Lower lobe of right lung (tissue), 2 donors: Measurements from ENCODE around the gene GMDS. TPM values are rescaled to one million over a fixed set of nuclear protein-coding genes. Genes with fewer than 3 reads are reported as not detected.
"Not testable (repeated sequence)": the region's sequence is repeated elsewhere in the genome, so short reads cannot be mapped to it uniquely, and the experiment has no call there.

Experiments used
- ATAC-seq, 2 donors: fragments of 200-7000 bp; cut with Tn5 transposase; one replicate each; pipeline ENCODE4 v1.9.1; 2020 to 2022; ENCODE audit warnings: mild to moderate bottlenecking in 2 of 2, moderate library complexity in 2 of 2
- DNase-seq: peaks from one replicate; pipeline ENCODE4 v3.0.0-alpha.2; 2020
- H3K27ac ChIP-seq: fragments of 200-600 bp; one replicate; pipeline ENCODE4 v1.8.0; 2022
- H3K27me3 ChIP-seq: fragments of 200-600 bp; one replicate; pipeline ENCODE4 v1.8.0; 2022; ENCODE audit warnings: low read depth
- H3K36me3 ChIP-seq: fragments of 200-600 bp; one replicate; pipeline ENCODE4 v1.8.0; 2022; ENCODE audit warnings: mild to moderate bottlenecking
- H3K4me1 ChIP-seq: fragments of 200-600 bp; one replicate; pipeline ENCODE4 v1.8.0; 2022
- H3K4me3 ChIP-seq: fragments of 200-600 bp; one replicate; pipeline ENCODE4 v1.8.0; 2022; ENCODE audit warnings: mild to moderate bottlenecking
- H3K9me3 ChIP-seq: fragments of 200-600 bp; one replicate; pipeline ENCODE4 v1.8.0; 2022
- intact Hi-C: fragments of 100-400 bp; cut with DNase I; formaldehyde crosslinking; loops from one replicate; pipeline ENCODE4 v1.11.0; 2022
- total RNA-seq: library from RNA; stranded (reverse); fragmentation: NEBNext Ultra II Directional; extraction: Animal tissue kit (Norgen Biotek cat#: 25700); gene quantifications from one replicate; pipeline ENCODE4 v1.2.1, GENCODE V29; 2021
- TF ChIP-seq, protein P1 (sequence below): fragments of 200-600 bp; IDR thresholded peaks from one replicate; pipeline ENCODE4 v1.8.0; 2022; ENCODE audit warnings: antibody characterized with exemption, mild to moderate bottlenecking
- donor health status: DM: no; HTN: yes; CAD: no; lungs with severe emphysema.

GMDS gene
- total RNA-seq, 1 donor from 2014 or later: 12.7 TPM

GRCh38 chr6:1849691-1850090 is 395.7 kb downstream of the GMDS start:
- no peak for ATAC-seq
- no peak for DNase-seq
- TF ChIP-seq, protein P1, sequence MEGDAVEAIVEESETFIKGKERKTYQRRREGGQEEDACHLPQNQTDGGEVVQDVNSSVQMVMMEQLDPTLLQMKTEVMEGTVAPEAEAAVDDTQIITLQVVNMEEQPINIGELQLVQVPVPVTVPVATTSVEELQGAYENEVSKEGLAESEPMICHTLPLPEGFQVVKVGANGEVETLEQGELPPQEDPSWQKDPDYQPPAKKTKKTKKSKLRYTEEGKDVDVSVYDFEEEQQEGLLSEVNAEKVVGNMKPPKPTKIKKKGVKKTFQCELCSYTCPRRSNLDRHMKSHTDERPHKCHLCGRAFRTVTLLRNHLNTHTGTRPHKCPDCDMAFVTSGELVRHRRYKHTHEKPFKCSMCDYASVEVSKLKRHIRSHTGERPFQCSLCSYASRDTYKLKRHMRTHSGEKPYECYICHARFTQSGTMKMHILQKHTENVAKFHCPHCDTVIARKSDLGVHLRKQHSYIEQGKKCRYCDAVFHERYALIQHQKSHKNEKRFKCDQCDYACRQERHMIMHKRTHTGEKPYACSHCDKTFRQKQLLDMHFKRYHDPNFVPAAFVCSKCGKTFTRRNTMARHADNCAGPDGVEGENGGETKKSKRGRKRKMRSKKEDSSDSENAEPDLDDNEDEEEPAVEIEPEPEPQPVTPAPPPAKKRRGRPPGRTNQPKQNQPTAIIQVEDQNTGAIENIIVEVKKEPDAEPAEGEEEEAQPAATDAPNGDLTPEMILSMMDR: no peak
- H3K27ac ChIP-seq: no peak overlapping the region
- H3K27me3 ChIP-seq: no peaks in the 10 kb centered on the region
- intact Hi-C loops: no loop called here
- H3K9me3 ChIP-seq: no peaks in the 10 kb centered on the region
- no peaks in the 10 kb centered on the region for H3K4me1 ChIP-seq
- H3K4me3 ChIP-seq: no peak overlapping the region
- H3K36me3 ChIP-seq: no peaks in the 10 kb centered on the region

DNA sequence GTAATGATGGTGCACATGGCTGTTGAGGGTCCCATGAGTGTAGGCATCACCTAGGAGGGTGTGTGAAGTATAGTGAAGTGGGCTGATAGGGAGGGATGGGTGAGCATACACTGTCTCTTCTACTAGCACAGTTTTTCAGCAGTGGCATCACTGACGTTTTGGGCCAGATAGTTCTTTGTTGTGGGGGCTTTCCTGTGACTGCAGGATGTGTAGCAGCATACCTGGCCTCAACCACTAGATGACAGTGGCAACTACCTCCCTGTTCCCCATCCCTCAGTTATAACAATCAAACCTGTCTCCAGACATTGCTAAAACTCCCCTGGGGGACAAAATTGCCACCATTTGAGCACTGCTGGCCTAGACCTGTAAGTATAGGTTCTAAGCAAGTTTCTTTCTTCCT is 396.7 kb downstream of the GMDS start:
- TF ChIP-seq, protein P1: no peak
- H3K27ac ChIP-seq: no peak overlapping the region
- ATAC-seq: no peak
- no peaks in the 10 kb centered on the region for H3K9me3 ChIP-seq
- no peak overlapping the region for H3K4me3 ChIP-seq
- intact Hi-C loops: no loop called here
- DNase-seq: no peak
- H3K36me3 ChIP-seq: no peaks in the 10 kb centered on the region
- H3K4me1 ChIP-seq: no peaks in the 10 kb centered on the region
- no peaks in the 10 kb centered on the region for H3K27me3 ChIP-seq

DNA sequence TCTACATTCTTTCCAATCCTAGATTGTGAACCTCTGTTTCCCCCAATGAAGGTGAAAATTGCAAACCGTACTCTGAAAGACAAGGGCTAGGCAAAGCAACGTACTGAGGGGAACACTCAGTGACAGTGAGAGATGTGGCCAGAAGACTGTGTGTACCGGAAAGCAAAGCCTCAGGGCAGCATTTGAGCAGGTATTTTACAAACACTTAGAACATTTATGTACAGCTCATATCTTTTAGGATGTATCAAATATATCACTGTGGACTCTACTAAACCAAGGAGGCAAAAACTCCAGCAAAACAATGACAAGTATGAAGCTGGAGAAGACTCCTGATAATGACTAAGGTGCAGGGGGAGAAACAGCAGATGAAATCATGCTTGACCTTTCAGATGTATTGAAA is 398.8 kb downstream of the GMDS start:
- intact Hi-C loops: no loop called here
- TF ChIP-seq, protein P1: no peak
- DNase-seq: no peak

GRCh38 chr6:1845543-1845942 is 399.9 kb downstream of the GMDS start:
- H3K4me1 ChIP-seq, ATAC-seq, H3K4me3 ChIP-seq, H3K9me3 ChIP-seq, DNase-seq, intact Hi-C loops, H3K27ac ChIP-seq, H3K27me3 ChIP-seq, H3K36me3 ChIP-seq: not testable (repeated sequence)

More for the DNA sequence above, 398.8 kb downstream of the GMDS start:
- no peak overlapping the region for H3K27ac ChIP-seq
- H3K9me3 ChIP-seq: no peaks in the 10 kb centered on the region
- H3K4me1 ChIP-seq: no peaks in the 10 kb centered on the region
- no peak for ATAC-seq
- H3K27me3 ChIP-seq: no peaks in the 10 kb centered on the region
- H3K4me3 ChIP-seq: no peak overlapping the region
- H3K36me3 ChIP-seq: no peaks in the 10 kb centered on the region

DNA sequence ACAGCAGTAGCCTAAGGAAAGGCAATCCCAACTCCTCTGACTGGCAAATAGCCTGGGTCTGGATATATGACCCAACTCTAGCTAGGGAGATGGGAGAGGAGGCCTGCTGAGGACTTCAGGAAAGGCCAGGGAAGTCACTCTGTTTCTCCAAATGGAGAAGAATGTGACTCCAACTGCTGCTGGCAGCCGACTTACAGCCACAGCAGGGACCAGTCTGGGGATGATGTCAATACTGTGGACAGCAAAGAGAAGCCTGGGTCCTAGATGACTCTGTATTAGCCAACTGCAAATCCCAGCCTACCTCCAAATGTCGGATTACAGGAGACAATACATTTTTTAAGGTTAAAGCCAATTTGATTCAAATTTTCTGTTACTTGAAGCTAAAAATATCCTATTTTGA is 403.1 kb downstream of the GMDS start:
- intact Hi-C loops: no loop called here
- H3K36me3 ChIP-seq: no peaks in the 10 kb centered on the region
- TF ChIP-seq, protein P1: no peak
- H3K27me3 ChIP-seq: no peaks in the 10 kb centered on the region
- no peak overlapping the region for H3K27ac ChIP-seq
- H3K4me1 ChIP-seq: no peaks in the 10 kb centered on the region
- DNase-seq (no peak), ATAC-seq (no peak)
- no peak overlapping the region for H3K4me3 ChIP-seq
- H3K9me3 ChIP-seq: no peaks in the 10 kb centered on the region

DNA sequence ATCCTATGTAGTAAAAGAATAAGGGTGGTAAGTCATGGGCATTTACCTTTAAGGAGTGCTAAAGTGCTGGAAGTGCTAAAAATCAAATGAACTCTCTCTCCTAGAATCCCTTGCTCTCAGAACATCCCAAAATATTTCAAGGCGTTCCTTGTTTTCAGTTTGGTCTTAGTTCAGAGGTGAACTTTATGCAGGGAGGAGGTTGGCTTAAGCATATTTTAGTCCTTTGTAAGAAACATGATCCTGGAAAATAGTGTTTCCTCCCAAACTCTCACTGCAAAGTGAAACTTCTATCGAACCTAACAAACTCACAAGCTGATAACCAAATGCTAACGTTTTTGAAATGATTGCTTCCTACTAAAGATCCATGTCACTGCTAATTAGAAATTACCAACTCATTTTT is 404.3 kb downstream of the GMDS start:
- Histone ChIP-seq H3K4me1 (no peaks in the 10 kb centered on the region), H3K36me3 (no peaks in the 10 kb centered on the region), H3K9me3 (no peaks in the 10 kb centered on the region), H3K27ac (no peak overlapping the region), H3K4me3 (no peak overlapping the region), H3K27me3 (no peaks in the 10 kb centered on the region)
- DNase-seq (no peak), ATAC-seq (no peak)
- TF ChIP-seq, protein P1: no peak
- intact Hi-C loops: no loop called here
